ENCODE data around the gene HSBP1L1.

DNA sequence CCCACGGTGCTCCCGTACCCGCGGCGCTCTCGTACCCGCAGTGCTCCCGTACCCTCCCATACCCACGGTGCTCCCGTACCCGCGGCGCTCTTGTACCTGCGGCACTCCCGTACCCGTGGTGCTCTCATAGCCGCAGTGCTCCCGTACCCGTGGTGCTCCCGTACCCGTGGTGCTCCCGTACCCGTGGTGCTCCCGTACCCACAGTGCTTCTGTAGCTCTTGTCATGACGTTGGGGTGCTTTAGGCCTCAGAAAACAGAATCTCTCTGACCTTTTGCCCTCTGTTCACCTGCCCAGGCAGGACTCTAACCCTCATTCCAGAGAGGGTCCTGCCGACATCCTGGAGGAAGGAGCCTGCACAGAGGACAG, 48.3 kb upstream of the HSBP1L1 start:
- no peak for TF ChIP-seq POLR2AphosphoS5 (IDR thresholded peaks at IDR 0.05; ENCODE audit: borderline replicate concordance, low read depth, low read length)
- TF ChIP-seq EZH2 (IDR thresholded peaks at IDR 0.05): no peak
- no peak for TF ChIP-seq FOXP2 (optimal IDR thresholded peaks at IDR 0.05; ENCODE audit: control extremely low read depth, extremely low read length, insufficient read depth)

Measured in SK-N-MC (cell line).